HEK293T (cell line): ENCODE measurements around the gene GPR150.

ENCODE experiments used
- CTCF ChIA-PET: fragments of 350-600 bp; formaldehyde crosslinking; extraction: SDS; loops from one replicate; lab custom pipeline; 2021; ENCODE audit warnings: antibody characterized with exemption, inconsistent platforms; lab: Yijun Ruan, JAX
- POLR2A ChIA-PET: fragments of 350-600 bp; formaldehyde crosslinking; extraction: SDS; loops from one replicate; lab custom pipeline; 2020; ENCODE audit warnings: antibody characterized with exemption, inconsistent platforms; lab: Yijun Ruan, JAX
- DNase-seq: peaks from one replicate; pipeline ENCODE4 v3.0.0; 2012; ENCODE audit warnings: mixed read lengths; ENCODE audit errors: extremely low spot score
- ARNT ChIP-seq: fragments of 450-650 bp; IDR thresholded peaks from 2 replicates; pipeline ENCODE4 v1.6.1; 2017; ENCODE audit warnings: mild to moderate bottlenecking
- BHLHE40 ChIP-seq: fragments of 450-650 bp; IDR thresholded peaks from 2 replicates; pipeline ENCODE4 v1.6.1; 2016; ENCODE audit warnings: mild to moderate bottlenecking, moderate library complexity, borderline replicate concordance
- CTBP1 ChIP-seq: fragments of 450-650 bp; IDR thresholded peaks from 2 replicates; pipeline ENCODE4 v1.6.1; 2016; ENCODE audit warnings: borderline replicate concordance
- ELF4 ChIP-seq: fragments of 450-650 bp; IDR thresholded peaks from 2 replicates; pipeline ENCODE4 v1.6.1; 2017; ENCODE audit warnings: antibody characterized with exemption
- FOXA1 ChIP-seq: fragments of 450-650 bp; IDR thresholded peaks from 2 replicates; pipeline ENCODE4 v1.6.1; 2016; ENCODE audit warnings: mild to moderate bottlenecking
- FOXK2 ChIP-seq: fragments of 450-650 bp; IDR thresholded peaks from 2 replicates; pipeline ENCODE4 v1.6.1; 2016; ENCODE audit warnings: mild to moderate bottlenecking
- FOXM1 ChIP-seq: fragments of 450-650 bp; IDR thresholded peaks from 2 replicates; pipeline ENCODE4 v1.6.1; 2017; ENCODE audit warnings: mild to moderate bottlenecking, borderline replicate concordance
- HDGF ChIP-seq: fragments of 450-650 bp; IDR thresholded peaks from 2 replicates; pipeline ENCODE4 v1.6.1; 2017; ENCODE audit warnings: antibody characterized with exemption, borderline replicate concordance
- L3MBTL2 ChIP-seq: fragments of 450-650 bp; conservative IDR thresholded peaks from 2 replicates; pipeline ENCODE4 v1.6.1; 2016; ENCODE audit warnings: mild to moderate bottlenecking
- LEF1 ChIP-seq: fragments of 450-650 bp; IDR thresholded peaks from 2 replicates; pipeline ENCODE4 v1.6.1; 2017; ENCODE audit warnings: mild to moderate bottlenecking, borderline replicate concordance
- NFRKB ChIP-seq: fragments of 450-650 bp; IDR thresholded peaks from 2 replicates; pipeline ENCODE4 v1.6.1; 2016; ENCODE audit warnings: mild to moderate bottlenecking, moderate library complexity
- SP1 ChIP-seq: fragments of 450-650 bp; IDR thresholded peaks from 2 replicates; pipeline ENCODE4 v1.6.1; 2017
- SUZ12 ChIP-seq: fragments of 450-650 bp; IDR thresholded peaks from 2 replicates; pipeline ENCODE4 v1.6.1; 2016; ENCODE audit warnings: mild to moderate bottlenecking
- TARDBP ChIP-seq: fragments of 450-650 bp; IDR thresholded peaks from 2 replicates; pipeline ENCODE4 v1.6.1; 2016
- ZNF384 ChIP-seq: fragments of 450-650 bp; IDR thresholded peaks from 2 replicates; pipeline ENCODE4 v1.6.1; 2016
- TF ChIP-seq, protein P1 (sequence below): fragments of 450-650 bp; IDR thresholded peaks from 2 replicates; pipeline ENCODE4 v1.6.1; 2016

Gene GPR150

DNA sequence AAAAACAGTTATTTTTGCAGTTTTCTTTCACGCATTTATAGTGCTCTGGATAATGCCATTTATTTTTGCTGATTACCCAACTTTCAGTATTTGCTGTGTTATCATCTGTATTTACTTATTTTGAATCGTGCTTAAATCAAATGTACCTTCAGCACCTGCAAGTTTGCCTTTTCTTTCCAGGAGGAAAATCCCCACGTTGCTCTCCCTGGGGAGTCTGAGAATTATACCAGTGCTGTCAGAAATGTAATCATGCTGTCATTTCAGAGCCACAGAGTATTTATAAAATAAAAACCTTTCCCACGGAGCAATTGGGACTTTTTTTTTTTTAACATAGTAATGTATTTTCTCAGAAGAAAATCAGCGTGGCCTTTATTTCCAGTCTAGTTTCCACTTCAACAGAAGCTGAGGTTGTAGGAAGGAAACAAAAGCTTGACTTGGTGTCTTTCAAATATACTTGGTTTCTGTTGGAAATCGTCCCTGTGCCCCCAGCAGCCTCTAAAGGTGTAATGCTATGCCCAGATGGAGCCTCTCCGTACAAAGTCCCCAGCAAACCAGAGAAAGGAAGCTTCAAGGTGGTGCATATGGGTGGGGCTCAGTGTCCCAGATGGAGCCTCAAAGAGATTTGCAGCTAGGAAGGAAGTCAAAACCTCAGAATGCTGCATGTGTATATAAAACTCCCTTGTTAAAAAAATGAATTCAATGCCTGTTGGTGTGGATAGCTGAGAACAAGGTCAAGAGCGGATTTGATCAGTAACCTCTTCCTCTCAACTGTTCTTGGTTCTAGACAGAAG lies 2.1 kb downstream of the GPR150 start:
- CTCF ChIA-PET: no interaction called here
- no peak for DNase-seq
- TF ChIP-seq, protein P1, sequence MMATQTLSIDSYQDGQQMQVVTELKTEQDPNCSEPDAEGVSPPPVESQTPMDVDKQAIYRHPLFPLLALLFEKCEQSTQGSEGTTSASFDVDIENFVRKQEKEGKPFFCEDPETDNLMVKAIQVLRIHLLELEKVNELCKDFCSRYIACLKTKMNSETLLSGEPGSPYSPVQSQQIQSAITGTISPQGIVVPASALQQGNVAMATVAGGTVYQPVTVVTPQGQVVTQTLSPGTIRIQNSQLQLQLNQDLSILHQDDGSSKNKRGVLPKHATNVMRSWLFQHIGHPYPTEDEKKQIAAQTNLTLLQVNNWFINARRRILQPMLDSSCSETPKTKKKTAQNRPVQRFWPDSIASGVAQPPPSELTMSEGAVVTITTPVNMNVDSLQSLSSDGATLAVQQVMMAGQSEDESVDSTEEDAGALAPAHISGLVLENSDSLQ: no peak
- TF ChIP-seq CTBP1: no peak
- no peak for TF ChIP-seq TARDBP
- no peak for TF ChIP-seq L3MBTL2
- no peak for TF ChIP-seq LEF1
- no peak for TF ChIP-seq SUZ12
- TF ChIP-seq FOXA1: no peak
- TF ChIP-seq ELF4: no peak
- no peak for TF ChIP-seq ZNF384
- TF ChIP-seq FOXM1: no peak
- no peak for TF ChIP-seq FOXK2
- no peak for TF ChIP-seq BHLHE40
- no peak for TF ChIP-seq NFRKB
- TF ChIP-seq ARNT: no peak
- no peak for TF ChIP-seq SP1
- POLR2A ChIA-PET: no interaction called here

DNA sequence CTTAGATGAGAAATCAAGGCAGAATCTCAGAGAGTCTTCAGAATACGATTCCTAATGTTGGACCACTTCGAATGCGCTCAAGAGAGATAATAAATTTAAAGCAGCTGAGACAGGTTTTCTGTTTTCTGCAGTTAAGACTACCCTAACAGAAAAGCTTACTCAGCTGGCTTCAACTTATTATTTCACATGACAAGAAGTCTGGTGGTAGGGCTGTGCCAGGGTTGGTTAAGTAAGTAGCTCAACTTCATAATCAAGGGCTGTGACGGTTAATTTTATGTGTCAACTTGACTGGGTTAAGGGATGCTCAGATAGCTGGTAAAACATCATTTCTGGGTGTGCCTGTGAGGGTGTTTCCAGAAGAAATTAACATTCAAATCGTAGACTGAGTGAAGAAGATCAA lies 3.8 kb downstream of the GPR150 start:
- ChIA-PET POLR2A (interaction anchor here (1.0 kb wide), 1 partner anchor 23 kb away, joined by 3 read pairs; the partner anchor contains the start of gene RFESD), CTCF (no interaction called here)
- TF ChIP-seq LEF1: no peak
- no peak for DNase-seq

DNA sequence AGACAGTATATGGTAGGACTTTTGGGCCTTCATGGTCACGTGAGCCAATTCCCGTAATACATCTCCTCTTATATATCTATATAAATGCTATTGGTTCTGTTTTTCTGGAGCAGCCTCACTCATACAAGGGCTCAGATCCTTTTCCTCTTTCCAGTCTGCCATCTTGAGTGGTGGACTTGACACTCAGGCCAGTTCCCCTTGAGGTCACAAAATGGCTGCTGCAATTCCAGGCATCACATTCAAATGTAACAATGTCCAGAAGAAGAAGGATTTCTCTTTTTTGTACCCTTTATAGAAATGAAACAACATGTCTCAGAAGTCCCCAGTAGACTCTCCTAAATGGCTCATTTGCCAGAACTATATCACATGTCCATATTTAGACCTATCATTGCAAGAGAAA lies 4.5 kb downstream of the GPR150 start:
- ChIA-PET POLR2A (no interaction called here), CTCF (no interaction called here)
- TF ChIP-seq SP1 (no peak), TARDBP (no peak), NFRKB (no peak), L3MBTL2 (no peak), FOXM1 (no peak), FOXA1 (no peak), ZNF384 (no peak), ELF4 (no peak), LEF1 (no peak), BHLHE40 (no peak), CTBP1 (no peak), SUZ12 (no peak), HDGF (no peak), ARNT (no peak), FOXK2 (no peak)
- TF ChIP-seq, protein P1: no peak
- DNase-seq: no peak

DNA sequence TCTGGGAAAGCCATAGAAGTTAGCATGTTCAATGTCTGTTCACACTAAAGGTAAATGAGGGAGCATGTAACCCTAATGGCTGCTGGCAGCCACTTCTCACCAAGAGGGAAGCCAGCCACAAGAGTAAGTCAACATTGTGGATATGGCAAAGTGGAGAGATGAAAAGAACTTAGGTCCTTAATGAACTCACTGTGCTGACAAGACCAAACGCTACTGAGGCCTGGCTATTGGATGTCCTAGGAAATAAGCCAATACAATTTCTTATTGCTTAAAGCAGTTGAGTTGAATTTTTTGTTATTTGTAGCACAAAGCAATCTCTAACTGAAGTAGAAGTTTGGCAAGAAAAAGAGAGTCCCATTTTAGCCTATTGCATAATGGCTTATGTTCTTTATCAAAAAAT lies 6.8 kb downstream of the GPR150 start:
- POLR2A ChIA-PET: no interaction called here
- no peak for DNase-seq
- CTCF ChIA-PET: no interaction called here
- TF ChIP-seq FOXA1 (no peak), ELF4 (no peak), TARDBP (no peak), ARNT (no peak), SP1 (no peak), SUZ12 (no peak), CTBP1 (no peak), FOXK2 (no peak), ZNF384 (no peak), L3MBTL2 (no peak), FOXM1 (no peak)
- TF ChIP-seq, protein P1: no peak

DNA sequence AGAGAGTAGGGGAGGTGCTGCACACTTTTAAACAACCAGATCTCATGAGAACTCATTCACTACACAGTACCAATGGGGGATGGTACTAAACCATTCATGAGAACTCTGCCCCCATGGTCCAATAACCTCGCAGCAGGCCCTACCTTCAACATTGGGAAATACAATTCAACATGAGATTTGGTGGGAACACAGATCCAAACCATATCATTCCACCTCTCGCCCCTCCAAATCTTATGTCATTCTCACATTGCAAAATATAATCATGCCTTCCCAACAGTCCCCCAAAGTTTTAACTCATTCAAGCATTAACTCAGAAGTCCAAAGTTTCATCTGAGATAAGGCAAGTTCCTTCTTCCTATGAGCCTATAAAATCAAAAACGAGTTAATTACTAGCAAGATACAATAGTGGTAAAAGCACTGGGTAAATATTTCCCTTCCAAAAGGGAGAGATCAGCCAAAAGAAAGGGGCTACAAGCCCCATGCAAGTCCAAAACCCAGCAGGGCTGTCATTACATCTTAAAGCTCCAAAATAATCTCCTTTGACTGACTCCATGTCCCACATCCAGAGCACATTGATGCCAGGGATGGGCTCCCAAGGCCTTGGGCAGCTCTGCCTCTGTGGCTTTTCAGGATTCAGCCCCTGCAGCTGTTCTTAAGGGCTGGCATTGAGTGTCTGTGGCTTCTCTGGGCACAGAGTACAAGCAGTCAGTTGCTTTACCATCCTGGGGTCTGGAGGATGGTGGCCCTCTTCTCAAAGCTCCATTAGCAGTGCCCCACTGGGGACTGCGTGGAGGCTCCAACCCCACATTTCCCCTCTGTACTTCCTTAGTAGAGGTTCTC lies 8.3 kb downstream of the GPR150 start:
- no peak for DNase-seq
- POLR2A ChIA-PET: no interaction called here
- CTCF ChIA-PET: no interaction called here
- TF ChIP-seq L3MBTL2 (no peak), NFRKB (no peak), ELF4 (no peak)

DNA sequence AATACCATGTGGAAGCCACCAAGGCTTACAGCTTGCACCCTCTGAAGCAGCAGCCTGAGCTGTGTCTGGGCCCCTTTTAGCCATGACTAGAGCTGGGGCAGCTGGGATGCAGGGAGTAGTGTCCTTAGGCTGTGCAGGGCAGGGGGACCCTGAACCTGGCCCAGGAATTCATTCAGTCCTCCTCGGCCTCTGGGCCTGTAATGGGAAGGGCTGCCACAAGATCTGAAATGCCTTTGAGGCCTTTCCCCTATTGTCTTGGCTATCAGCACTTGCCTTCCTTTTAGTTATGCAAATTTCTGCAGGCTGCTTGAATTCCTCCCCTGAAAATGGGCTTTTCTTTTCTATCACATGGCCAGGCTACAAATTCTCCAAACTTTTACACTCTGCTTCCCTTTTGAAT lies 9.0 kb downstream of the GPR150 start:
- DNase-seq: no peak
- TF ChIP-seq L3MBTL2: no peak
- TF ChIP-seq, protein P1: no peak
- no peak for TF ChIP-seq SP1
- no peak for TF ChIP-seq TARDBP
- TF ChIP-seq CTBP1: no peak
- TF ChIP-seq LEF1: no peak
- TF ChIP-seq ZNF384: no peak
- ChIA-PET CTCF (no interaction called here), POLR2A (no interaction called here)
